Fibroblast of skin of right quadriceps (primary cell): Measurements from ENCODE around the gene ADM5.

Experiments
- DNase-seq: peaks from one replicate; pipeline ENCODE4 v3.0.0-alpha.2; 2013

ADM5 gene

DNA sequence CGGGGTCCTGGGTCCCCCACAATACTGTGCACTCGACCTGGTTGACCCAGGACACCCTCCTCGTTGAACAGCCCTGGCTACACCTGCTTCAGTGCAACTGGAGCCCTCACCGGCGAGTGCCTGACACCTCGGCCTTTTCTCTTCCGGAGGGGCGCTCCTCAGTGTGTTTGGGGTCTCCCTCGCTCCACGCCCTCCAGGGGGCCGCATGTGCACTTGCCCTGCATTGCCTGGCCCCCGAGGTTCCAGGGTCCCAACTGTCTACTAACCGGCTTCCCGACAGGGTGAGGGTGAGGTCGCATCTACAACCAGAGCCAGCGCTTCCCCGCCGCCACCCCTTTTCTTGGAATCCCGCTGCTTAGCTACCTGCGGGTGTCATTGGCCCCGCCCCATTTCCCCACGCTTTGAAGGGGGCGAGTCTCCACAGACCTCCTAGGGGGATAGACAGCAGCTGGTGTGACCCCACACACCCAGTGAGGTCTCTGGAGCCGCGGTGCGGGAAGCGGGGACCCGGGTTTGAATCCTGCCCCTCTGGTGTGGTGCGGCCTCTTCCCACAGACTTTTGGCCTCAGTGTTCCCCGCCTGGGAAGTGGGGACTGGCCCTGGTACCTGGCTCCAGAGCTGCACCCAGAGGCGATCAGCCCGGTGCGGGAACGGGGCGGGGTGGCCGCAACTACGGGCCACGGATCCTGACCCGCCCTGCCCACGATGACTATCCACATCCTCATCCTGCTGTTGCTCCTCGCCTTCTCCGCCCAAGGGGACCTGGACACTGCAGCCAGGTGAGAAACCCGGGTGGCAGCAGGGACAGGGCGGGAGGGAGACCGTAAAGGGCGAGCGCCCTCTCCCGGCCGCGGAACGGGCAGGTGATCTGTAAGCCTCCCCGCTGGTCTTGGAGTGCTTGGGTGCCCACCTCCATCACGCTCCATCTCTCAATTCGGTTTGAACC, at the start of gene ADM5:
TSS of gene ADM5 (plus strand) at position 462 of the 946 bp plus-strand sequence. CDS start at position 706, 244 bp downstream.
- no peak for DNase-seq

DNA sequence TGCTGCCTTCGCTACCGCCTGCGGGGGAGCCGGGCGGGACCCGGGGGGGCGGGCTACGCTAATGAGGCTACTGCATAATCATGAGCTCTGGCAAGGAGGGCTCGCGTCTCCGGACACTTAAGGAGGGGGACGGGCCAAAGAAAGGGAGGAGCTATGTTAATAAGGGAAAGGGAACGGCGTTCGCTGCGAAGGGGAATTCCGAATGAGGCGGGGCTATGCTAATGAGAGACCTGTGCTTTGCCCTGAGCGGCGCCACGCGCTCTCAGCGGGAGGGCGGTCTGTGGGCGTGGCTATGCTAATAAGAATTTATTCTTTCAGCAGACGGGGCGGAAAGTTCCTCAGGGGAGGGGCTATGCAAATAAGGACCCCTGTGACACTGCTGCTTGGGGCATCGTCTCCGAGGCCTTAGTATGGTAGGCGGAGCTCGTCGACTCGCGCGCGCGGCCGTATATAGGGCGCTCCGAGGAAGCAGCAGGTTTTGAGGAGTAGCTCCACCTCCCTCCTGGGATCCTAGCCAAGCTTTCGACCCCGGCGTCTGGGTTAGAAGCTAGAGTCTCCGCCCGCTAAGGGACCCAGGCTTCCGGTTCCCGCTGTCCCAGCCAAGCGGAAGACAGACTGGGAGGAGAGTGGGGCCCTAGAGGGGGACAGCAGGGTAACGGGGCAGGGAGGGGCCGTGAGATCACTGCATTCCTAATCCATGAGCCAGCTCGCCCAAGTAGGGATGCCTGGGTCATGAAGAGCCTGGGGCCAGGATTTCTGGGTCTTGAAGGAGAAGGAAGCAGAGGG, 49.1 kb upstream of the ADM5 start, which contains the start of gene RRAS:
TSS of gene RRAS (minus strand) at position 31 of the 786 bp plus-strand sequence. CDS start 45 bp downstream, outside the sequence.
- peak; percentile 100 for DNase-seq

DNA sequence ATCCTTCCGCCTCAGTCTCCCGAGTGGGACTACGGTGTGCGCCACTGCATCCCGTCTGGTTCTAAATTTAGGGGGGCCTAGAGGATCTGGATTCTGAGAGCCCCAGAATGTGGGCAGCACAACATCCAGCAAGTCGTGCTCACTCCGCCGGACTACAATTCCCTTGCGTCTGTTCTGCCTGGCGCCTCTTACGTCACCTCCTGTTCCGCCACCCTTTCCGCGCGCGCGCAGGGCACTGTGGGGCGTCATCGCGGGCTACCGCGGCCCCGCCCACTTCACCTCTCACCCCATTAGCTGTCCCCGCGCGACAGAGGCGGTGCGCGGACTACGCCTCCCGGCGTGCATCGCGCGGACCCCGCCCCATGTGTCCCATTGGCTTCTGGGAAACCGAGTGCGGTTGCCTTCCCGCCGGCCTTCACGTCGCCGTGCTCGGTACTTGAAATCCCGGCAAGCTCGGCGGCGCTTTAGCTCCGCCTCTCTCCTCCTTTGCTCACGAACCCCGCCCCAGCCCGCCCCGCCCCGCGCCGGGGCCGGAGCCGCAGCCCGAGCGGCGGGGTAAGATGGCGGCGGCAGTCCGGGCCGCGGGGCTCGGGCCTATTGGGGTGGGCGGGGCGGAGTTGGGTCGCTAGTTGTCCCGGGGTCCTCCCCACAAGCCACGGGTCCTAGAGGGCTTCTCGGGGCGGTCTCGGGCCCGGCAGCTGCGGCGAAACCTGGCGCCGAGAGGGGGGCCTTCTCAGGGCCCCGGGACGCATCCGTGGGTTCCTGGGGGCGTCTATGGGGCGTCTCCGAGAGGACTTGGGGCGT, 47.5 kb upstream of the ADM5 start, which contains the start of gene SCAF1:
TSS of gene SCAF1 (plus strand) at position 522 of the 804 bp plus-strand sequence. CDS start 2,818 bp downstream, outside the sequence.
- peak; percentile 100 for DNase-seq

GRCh38 chr19:49642492-49643035, 46.8 kb upstream of the ADM5 start:
- no peak for DNase-seq

- no peak for DNase-seq
These were observed 45.9 kb upstream of the ADM5 start for GRCh38 chr19:49643466-49643865.

DNA sequence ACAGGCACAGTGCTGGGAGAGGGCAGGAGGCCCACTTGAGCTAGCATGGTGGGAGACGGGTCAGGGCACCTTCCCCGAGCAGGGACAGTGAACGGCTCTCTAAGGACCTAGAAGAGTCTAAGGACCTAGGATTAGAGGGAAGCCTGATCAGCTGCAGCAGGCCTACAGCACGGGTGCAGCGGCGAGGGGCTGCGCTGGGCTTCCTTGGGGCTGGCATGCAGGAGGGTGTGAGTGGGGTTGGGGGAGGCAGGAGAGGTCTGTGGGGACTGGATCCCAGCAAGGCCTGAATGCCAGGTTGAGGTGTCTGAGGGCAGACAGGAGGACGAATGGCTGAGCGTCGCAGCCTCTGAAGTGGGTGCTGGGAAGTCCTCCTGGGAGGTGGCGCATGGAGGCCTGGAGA, 43.8 kb upstream of the ADM5 start:
- no peak for DNase-seq

GRCh38 chr19:49645995-49646394, 43.4 kb upstream of the ADM5 start:
- DNase-seq: no peak

DNA sequence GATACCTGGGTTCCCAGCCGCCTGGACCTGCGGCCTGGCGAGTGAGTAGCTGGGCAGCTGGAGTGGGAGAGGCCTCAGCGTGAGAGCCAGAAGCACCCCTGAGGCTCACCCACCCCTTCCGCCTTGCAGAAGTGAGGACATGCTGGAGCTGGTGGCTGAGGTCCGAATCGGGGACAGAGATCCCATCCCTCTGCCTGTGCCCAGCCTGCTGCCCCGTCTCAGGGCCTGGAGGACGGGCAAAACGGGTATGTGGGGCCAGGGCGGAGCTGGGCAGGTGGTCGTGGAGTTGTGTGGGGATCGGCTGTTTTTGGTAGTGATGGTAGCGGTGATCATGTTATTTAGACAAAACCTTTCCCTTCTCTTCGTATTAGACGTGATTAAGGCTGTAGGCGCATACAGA, 42.8 kb upstream of the ADM5 start:
- no peak for DNase-seq

GRCh38 chr19:49651029-49651819, 38.2 kb upstream of the ADM5 start:
- DNase-seq: no peak

- no peak for DNase-seq
These were observed 37.4 kb upstream of the ADM5 start for GRCh38 chr19:49651820-49652550.

- DNase-seq: no peak
These were observed 36.6 kb upstream of the ADM5 start for GRCh38 chr19:49652551-49653465.

DNA sequence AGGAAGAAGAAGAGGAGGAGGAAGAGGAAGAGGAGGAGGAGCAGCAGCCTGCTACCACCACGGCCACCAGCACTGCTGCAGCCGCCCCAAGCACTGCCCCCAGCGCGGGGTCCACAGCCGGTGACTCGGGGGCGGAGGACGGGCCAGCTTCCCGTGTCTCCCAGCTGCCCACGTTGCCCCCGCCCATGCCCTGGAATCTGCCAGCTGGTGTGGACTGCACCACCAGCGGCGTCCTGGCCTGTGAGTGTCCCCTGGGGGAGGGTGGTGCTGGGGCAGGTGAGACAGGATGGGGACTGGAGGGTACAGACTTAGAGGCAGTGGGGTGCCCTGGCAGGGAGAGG, 36.0 kb upstream of the ADM5 start:
- no peak for DNase-seq

GRCh38 chr19:49654581-49654980, 34.8 kb upstream of the ADM5 start:
- DNase-seq: no peak

DNA sequence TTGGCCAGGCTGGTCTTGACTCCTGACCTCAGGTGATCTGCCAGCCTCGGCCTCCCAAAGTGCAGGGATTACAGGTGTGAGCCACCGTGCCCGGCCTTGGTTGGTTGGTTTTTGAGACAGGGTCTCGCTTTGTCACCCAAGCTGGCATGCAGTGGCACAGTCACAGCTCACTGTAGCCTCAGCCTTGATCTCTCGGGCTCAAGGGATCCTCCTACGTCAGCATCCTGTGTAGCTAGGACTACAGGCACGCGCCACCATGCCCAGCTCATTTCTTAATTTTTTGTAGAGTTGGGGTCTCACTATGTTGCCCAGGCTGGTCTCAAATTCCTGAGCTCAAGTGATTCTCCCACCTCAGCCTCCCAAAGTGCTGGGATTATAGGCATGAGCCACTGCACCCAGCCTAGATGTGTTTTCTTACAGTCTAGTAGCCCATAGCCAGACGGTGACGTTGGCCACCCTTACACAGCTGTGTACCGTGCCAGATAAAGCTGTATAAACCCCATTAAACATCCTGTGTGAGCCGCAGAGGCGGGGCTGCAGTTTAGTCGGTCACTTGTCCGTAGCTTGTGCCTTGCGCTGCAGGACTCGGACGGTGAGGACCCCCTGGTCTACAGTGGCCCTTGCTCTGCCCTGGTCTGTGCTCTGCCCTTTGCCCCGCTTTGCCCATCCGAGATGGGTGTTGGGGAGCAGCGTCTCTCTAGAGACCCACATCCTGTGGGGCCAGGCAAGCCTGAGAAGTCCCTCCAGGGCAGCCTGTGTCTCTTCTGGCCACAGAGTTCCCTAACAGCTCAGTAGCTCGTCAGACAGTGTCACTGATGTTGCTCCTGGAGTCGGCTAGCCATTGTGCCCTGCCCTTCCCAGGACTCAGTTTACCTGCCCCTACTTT, 33.6 kb upstream of the ADM5 start:
- no peak for DNase-seq

DNA sequence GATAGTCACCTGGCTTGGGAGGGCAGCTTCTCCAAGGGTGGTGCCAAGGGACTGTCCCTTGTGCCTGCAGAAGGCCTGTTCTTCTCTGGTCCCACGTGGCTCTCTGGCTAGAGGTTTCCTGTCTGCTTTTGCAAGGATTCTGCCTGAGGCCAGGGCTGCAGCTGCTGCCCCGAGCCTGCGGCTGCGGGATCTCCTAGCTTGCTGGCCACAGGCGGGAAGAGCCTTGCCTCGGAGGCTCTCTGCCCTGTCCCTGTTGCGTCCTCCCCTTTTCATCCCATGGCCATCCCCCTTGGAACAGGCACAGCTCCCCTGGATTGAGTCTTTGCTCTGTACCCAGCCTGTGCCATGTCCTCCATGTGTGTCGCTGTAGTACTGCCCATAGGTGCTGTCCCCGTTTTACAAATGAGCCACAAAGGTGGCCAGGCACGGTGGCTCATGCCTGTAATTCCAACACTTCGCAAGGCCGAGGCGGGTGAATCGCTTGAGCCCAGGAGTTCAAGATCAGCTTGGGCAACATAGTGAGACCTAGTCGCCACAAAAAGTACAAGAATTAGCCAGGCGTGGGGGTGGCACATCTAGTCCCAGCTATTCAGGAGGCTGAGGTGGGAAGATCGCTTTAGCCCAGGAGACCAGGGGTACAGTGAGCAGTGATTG, 32.8 kb upstream of the ADM5 start:
- DNase-seq: no peak

DNA sequence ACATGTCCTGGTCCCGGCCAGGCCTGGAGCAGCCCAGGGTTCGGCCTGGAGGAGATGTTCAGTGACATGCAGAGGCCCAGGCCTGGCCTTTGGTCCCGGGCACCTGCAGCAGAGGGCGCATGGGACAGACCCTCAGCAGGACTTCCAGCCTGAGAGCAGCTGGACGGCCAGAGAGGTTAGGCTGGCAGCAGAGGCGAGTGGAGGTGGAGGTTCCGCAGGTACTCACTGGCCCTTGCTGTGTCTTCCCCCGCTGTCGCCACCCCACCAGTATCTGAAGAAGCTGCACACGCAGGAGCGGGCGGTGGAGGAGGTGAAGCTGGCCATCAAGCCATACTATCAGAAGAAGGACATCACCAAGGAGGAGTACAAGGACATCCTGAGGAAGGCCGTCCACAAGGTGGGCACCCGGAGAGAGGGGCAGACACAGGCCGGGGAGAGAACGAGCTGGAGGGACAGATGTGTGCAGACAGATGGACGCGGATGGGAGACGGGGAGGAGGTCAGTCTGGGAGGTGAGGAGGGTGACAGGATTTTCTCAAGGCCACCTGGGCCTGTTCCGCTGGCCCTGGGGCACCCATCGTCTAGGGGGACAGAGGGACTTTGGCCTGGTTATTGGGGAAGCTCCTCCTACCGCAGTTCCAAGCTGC, 31.8 kb upstream of the ADM5 start:
- no peak for DNase-seq

DNA sequence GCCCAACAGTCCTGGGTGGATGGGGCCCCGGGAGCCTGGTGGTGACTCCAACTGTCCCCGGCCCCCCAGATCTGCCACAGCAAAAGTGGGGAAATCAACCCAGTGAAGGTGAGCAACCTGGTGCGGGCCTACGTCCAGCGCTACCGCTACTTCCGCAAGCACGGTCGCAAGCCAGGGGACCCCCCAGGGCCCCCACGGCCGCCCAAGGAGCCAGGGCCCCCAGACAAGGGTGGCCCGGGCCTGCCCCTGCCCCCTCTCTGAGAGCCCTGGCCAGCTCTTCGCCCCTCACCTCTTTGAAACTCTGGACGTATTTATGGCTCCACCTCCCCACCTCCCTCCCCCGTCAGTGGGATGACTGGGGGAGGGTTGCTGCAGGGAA, 31.3 kb upstream of the ADM5 start:
- no peak for DNase-seq
